NCI-H128 (cell line): ENCODE results near the gene PRDX5.

Experiments
- DNase-seq: peaks from one replicate; lab custom pipeline; 2025; ENCODE audit not compliant: unreplicated experiment; lab: John Stamatoyannopoulos, UW

PRDX5 gene

DNA sequence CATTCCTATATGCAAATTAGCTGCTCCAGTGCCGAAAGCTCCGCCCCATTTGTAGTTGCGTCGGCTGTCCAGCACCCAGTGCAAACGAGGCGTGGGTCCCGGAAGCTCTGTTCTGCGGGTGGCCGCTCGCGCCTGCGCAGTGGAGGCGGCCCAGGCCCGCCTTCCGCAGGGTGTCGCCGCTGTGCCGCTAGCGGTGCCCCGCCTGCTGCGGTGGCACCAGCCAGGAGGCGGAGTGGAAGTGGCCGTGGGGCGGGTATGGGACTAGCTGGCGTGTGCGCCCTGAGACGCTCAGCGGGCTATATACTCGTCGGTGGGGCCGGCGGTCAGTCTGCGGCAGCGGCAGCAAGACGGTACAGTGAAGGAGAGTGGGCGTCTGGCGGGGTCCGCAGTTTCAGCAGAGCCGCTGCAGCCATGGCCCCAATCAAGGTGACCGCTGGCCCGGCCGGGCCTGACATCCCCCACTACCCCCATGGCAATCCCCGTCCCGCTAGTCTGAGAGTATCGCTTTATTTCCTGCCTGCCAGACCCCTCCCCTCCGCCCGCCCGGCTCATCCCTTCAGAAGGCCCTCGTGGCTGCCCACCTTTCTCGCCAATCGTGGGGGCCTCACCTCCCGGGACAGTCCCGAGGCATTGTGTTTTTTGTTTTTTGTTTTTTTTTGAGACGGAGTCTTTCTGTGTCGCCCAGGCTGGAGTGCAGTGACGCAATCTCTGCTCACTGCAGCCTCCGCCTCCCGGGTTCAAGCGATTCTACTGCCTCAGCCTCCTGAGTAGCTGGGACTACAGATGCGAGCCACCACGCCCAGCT lies at the start of gene PRDX5:
Gene PRDX5 (plus strand): TSS at position 161 of the 805 bp plus-strand sequence. CDS start 95 bp downstream, at position 256.
- peak; percentile 93 for DNase-seq

DNA sequence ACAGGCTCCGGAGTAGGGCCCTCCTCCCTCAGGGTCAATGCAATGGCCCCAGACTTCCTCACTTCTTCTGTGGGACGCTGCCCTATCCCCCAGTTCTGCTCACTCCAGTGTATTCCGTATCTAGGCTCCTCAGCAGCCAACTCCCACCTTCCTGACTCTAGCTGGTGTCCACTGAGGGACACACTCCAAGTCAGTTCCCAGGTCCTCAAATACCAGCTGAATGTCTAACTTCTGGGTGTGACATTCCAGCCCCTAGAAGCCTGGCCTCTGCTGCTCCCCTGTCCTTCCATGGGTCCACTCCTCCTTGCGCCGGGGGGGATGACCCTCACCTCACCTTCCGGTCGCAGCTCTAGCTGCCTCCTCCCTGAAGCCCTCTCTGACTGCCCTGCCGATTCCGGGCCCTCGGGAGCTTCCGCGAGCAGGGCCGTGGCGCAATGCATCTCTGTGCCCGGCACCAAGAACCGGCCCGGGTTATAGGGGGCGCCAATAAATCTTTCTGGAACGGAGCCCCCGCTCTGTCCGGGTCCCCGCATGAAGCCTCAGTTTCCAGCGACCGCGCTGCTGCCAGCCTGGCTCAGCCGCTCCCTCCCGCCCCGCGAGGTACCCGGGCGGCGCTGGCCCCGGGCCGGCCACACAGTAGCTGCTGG lies 48.9 kb upstream of the PRDX5 start:
- no peak for DNase-seq

DNA sequence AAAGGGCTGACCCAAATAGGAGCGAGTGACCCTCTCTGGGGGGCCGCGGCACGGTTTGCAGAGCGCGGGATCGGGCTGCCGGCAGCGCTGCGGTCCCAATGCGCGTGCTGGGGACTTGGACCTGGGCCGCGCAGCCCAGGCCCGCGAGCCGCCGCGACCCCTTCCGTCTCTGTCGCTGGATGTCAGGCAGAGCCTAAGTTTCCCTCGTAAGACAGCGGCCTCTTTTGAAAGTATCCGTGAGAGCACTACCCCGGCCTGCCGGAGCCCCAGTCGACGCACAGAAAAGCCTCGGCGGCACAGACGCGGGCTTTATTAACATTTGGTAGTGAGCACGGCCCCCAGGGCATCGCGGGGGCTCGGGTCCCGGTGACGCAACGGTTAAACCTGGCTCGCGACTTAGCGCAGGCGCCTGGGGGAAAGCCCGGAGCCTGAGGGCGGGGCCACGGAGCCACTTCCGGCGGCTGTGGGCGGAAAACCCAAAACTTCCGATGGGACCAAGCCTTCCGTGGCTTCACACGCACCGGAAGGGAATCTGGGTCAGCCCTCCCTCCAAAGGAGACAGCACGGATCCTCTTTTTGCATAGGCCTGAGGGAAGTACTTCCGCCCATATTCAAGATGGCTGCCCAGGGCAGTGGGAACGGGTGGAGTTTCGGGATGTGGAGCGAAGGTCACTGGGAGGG lies 48.2 kb upstream of the PRDX5 start:
- peak; percentile 98 for DNase-seq

DNA sequence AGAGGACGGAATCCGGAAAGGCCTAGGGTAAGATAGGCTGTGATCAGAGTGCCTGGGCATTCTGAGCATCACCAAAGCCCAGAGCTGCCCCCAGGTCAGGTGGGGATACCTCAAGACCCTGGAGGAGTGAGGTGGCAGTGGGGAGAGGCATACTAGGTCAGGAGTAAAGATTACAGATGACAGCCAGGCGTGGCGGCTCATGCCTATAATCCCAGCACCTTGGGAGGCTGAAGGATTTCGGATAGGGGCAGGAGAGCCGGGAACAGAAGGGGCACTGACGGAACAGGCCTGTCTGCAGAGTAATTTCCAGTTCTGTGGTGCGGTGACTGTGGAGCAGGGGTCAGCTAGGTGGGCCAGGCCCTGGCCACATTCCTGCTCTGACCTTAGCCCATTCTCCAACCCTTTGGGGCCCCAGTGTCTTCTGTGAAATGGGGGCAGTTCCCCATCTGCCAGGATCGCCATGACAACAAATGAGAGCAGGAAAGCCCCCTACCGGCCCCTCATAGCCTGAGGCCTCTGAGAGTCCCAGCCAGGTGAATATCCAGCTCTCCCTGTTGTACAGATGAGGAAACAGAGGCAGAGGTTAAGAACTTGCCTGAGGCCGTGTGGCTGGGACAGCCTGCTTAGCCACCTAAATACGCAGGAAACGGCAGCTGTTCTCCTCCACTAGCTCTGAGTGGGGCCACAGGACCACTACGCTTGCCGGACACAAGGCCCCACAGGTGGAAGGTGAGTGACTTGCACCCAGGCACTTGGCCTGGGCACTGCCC lies 42.7 kb upstream of the PRDX5 start:
- DNase-seq = no peak

DNA sequence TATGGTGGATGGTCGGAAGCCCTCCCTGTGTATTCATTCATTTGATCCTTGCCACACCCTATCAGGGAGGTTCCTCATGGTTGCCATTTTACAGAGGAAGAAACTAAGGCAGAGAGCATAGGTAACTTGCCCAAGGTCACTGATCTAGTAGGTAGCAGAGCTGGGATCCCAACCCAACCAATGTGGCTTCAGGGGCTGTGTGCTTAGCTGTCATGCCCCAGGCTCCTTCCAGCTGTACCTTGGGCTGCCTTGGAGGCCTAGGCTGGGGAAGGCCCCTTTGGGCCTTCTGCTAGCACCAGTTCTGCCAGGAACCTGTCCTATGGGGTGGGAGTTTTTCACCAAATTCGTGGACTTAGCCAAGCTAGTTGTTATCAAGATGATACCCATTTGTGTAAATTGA lies 42.1 kb upstream of the PRDX5 start:
- DNase-seq = no peak

DNA sequence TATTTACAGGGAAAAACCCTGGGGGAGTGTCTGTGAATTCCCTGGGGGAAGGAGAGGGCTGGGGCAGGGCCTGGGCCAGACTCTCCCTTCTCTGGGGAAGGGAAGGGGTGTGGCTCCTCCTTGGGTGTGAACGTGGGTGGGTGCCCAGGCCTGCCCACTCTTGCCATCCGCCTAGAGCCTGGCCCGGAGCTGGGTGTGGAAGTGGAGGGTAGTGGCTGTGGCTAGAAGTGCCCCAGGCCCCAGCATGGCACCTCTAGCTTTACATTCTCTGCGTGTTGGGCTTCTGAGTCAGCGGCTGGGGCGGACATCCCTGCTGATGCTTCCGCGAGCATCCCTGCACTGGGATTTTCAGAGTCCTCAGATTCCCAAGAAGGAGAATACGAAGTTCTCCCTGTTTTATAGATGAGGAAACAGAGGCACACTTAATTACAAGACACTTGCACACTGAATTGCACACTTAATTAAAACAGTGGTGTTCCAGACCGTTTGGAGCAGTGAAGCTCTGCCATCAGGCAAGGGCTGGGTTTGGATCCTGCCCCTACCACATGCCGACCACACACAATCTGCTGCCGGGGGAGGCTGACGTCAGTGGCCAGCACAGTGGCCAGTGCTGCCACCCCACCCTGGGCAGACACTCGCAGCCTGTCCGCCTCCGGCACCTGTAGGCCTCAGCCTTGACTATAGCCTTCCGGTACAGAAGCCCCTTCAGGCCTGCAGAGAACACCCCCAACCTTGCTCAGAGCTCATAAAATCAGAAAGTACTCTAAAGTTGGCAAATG lies 41.1 kb upstream of the PRDX5 start:
- DNase-seq = no peak

DNA sequence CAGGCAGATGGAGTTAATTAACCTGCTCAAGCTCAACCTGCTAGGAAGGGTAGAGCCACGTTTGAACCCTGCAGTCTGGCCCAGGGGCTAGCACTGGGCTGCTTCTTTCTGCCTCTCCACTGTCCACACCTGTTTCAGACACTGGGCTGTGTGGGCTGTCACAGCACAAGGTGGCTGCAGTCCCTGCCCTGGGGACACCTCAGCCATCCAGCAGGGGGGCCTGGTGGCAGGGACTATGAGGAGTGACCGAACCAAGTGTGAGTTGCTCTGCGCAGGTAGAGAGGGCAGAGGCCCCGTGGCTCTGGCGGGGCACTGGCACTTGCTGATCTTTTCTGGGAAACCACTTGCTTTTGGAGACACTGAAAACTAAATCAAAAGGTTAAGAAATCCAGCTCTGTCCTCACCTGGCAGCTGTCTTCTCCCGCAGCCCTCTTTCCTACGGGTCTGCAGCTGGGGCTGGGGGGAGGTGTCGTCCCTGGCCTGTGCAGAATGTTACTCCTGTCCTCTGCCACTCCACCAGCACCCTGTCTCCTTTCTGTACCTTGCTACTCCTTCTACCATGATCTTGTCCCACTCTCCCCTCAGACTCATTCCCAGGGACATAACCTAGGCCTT lies 39.2 kb upstream of the PRDX5 start:
- DNase-seq = no peak

DNA sequence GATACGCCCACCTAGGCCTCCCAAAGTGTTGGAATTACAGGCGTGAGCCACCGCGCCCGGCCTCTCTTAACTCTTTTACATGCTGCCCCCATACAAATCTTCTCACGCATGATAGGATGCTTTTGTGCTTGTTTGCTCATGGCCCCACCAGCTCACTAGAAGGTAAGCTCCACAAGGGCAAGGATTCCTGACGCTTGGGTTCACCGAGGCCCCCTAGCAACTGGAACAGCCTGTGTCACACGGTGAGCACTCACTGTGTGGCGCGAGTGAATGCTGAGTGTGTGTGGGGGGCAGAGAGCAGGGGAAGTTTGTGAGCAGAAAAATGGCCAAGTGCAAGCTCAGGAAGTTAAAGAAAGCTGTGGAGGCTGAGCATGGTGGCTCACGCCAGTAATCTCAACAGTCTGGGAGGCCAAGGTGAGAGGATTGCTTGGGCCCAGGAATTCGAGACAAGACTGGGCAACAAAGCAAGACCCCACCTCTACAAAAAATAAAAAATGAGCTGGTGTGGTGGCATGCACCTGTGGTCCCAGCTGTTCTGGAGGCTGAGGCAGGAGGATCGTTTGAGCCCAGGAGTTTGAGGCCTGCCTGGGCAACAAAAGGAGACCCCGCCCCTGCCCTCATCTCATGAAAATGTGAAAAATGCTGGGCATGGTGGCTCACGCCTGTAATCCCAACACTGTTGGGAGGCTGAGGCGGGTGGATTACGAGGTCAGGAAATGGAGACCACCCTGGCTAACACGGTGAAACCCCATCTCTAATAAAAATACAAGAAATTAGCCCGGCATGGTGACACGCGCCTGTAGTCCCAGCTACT lies 35.8 kb upstream of the PRDX5 start:
- no peak for DNase-seq

DNA sequence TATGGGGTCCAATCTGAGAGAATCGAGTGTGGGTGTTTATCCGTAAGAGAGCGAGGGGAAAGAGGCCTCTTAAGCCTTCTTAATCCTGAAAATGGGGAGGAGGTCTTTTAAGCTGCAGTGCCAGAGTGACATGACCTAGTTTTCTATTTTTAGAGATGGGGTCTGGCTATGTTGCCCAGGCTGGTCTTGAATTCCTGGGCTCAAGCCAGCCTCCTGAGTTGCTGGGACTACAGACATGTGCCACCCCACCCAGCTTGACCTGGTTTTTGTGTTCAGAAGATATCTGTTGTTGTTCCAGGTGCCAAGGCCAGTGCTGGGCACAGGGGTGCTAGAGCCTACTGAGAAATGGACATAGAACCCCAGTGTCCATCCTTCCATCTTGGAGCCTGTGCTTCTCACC lies 34.8 kb upstream of the PRDX5 start:
- no peak for DNase-seq

DNA sequence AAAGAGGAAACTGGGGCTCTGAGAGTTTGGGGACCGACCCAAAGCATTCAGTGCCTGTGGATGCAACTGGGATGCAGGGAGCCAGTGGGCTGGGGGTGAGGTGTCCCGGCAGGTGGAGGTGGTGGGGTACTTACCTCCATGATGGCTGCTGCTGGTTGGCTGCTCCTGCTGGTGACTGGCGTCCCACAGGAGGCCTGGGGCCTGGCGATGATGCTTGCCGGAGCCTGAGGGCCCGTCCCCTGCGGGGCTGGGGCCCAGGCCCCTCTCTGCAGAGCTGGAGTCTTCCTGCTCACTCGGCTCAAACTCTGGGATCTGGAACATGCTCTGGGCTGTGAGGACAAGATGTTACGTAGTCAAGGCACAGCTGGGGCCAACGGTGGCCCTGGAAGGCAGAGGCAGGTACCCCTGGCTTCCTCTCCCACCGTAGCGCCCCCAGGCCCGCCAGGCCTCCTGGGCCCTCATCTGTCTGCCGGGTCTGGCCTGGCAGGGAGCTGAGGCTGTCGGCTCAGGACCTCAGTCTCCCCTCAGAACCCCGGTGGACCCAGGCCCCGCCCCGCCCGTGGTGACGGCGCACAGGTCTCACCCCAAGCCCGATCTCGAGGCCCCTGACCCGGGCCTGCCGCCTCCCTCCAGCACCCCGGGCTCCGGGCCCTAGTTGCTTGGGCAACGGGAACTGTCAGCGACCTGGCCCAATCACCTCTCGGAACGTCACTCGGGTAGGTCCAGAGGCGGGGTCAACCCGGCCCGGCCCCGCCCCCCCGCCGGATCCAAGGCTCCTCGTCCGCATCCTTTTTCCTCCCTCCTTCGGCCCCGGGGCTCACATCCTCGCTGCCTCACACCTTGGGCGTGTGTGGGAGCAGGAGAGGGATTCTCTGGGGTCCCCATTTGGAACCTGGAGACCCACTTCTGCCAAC lies 33.6 kb upstream of the PRDX5 start, which contains the start of gene BAD:
Gene BAD (minus strand): TSS at position 618 of the 914 bp plus-strand sequence. CDS start 297 bp downstream, at position 321.
- DNase-seq = peak; percentile 88

DNA sequence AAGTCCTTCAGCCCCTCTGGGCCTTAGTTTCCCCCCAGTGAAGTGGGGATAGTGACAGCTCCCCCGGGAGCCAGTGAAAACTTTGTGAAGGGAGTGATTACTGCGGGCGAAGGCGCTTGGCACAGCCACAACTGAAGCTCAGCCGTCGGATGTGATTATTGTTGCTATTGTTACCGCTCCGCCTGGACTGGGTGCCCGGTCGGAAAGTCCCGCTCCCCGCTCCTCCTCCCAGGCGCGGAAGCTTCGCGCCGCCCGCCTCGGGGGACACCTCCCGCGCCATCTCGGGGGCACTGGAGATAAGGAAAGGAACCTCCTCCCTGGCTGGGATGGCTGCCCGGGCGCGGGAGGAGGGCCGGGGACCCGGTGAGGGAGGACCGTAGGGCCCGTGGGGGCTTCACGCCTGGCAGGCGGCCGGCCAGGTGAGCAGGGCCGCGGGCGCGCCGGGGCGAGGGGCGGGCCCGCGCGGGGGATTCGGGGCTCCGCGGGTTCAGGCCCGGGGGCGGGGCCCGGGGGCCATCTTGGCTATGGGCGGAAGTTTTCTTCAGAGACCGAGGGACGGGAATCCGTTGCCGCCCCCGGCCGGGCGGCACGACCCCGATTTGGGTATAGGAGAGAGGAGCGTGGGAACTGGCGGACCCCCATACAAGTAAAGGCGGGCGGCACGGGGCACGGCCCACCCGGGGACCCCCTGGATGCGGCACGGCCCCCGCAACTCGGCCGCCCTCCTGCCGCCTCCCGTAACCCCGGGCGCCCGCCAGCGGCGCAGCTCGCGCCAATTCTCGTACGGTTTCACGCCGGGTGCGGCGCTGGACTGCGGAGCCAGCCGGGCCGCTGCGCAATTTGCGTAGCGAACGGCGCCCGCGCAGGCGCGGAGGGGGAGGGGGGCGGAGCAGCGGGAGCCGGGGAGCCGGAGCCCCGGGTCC lies 32.7 kb upstream of the PRDX5 start, which contains the start of gene GPR137:
Gene GPR137 (plus strand): TSS at position 887 of the 923 bp plus-strand sequence. CDS start 677 bp downstream, outside the sequence.
- peak; percentile 66 for DNase-seq

DNA sequence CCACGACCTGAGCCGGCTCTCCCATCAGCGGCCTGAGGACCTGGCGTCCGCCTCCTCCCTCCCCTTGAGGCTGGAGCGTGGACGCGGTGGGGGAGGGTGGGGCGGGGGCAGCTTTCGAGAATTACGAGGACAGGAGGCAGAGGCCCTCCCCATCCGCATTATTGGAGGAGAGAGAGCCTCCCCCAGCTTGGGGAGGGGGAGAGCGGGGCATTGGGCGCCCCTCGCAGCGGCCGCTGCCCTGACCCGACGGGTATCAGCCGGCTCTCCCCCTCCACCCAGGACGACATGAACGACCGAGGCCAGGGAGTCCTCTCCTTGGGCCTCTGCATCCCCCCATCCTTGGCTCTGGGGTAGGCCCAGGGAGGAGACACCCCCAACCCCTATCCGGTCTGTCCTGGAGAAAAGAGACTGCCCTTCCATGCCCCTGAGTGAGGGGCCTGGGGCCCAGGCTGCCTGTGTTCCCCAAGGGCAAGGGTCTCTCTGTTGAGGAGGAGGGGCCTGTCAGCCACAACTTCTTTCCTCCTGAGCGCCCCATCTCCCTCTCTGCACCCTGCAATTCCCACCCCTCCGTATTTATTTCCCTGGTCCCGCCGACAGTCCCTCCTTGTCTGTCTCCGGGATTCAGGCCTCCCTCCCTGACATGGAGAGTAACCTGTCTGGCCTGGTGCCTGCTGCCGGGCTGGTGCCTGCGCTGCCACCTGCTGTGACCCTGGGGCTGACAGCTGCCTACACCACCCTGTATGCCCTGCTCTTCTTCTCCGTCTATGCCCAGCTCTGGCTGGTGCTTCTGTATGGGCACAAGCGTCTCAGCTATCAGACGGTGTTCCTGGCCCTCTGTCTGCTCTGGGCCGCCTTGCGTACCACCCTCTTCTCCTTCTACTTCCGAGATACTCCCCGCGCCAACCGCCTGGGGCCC lies 31.8 kb upstream of the PRDX5 start:
- no peak for DNase-seq

DNA sequence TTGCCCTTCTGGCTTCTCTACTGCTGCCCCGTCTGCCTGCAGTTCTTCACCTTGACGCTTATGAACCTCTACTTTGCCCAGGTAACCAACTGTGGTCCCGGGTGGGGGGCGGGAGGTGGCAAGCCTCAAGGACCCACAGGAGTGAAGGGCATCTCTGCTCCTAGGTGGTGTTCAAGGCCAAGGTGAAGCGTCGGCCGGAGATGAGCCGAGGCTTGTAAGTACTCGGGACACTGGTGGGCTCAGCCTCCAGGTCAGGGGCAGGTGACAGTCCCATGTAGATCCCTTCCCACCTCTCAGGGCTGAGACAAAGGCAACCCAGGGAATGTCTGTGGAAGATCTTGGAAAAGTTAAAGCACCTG lies 31.1 kb upstream of the PRDX5 start:
- DNase-seq = no peak

DNA sequence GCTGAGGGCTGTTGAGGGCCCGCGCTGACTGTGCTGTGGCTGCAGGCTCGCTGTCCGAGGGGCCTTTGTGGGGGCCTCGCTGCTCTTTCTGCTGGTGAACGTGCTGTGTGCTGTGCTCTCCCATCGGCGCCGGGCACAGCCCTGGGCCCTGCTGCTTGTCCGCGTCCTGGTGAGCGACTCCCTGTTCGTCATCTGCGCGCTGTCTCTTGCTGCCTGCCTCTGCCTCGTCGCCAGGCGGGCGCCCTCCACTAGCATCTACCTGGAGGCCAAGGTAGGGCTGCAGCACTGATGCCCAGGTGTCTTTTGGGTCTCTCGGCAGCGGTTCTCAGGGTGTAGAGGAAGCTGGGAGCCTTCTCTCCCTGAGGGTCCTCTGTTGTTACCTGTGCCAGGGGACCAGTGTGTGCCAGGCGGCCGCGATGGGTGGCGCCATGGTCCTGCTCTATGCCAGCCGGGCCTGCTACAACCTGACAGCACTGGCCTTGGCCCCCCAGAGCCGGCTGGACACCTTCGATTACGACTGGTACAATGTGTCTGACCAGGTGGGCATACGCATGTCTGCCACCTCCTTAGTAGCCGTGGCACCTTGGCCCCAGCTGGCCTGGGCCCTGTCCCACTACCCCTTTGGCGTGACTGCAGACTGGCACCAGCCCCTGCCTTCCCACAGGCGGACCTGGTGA lies 30.1 kb upstream of the PRDX5 start:
- no peak for DNase-seq

DNA sequence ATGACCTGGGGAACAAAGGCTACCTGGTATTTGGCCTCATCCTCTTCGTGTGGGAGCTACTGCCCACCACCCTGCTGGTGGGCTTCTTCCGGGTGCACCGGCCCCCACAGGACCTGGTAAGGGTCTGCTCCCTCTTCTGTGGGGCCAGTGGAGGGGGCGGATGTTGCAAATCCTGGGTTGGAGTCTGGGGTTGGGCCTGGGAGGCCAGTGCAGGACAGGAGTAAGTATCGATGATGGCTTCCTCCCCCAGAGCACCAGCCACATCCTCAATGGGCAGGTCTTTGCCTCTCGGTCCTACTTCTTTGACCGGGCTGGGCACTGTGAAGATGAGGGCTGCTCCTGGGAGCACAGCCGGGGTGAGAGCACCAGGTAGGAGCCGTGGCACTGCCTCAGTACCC lies 29.6 kb upstream of the PRDX5 start:
- DNase-seq = no peak
